Suppressor macrophage (primary cell): Measurements from ENCODE around the gene RPL5.

Experiments
- DNase-seq, 4 experiments: peaks; one replicate each; pipeline ENCODE4 v3.0.0-alpha.2; 2020 to 2022
- total RNA-seq, 17 experiments: gene quantifications; one replicate each; lab custom pipeline; 2026; ENCODE audit warnings: mixed read lengths in 6 of 17, inconsistent platforms in 3 of 17; lab: John Stamatoyannopoulos, UW

The RPL5 gene
- 184 to 404 (median 309) reads per million in 17 experiments for total RNA-seq

DNA sequence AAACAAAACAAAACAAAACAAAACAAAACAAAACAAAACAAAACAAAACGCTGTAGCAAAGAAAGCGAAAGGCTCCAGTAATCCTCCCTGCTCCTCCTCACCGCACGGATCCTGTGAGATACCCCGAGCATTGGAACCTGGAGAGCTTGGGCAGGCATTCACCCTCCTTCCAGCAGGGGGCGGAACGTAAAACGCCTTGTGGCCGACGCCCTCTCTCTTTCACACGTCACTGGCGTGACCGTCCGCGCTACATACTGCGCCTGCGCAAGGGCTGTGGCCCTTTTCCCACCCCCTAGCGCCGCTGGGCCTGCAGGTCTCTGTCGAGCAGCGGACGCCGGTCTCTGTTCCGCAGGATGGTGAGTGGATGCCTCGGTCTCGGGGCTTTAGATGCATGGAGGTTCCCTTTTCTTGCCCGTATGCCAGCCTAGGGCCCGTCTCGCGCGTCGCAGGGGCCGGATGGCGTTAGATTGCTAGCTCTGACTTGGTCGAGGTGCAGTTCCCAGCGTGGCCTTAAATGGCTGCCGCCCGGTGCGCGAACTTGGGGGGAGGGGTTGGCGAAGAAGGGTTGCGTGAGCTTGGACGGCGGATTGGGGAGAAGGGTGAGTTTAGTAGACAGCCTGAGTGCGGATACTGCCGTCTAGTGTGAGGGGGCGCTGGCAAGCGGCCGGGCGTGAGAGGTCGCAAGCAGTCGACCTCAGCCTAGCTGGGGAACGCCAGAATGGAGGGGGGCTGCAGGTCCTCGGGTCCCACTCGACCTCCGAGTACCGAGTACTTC, at the start of gene RPL5:
RPL5 (plus strand) TSS at position 279 of the 775 bp plus-strand sequence; CDS start at position 354, 75 bp downstream.
- DNase-seq: peak; percentile 99 to 100 (median 99)

DNA sequence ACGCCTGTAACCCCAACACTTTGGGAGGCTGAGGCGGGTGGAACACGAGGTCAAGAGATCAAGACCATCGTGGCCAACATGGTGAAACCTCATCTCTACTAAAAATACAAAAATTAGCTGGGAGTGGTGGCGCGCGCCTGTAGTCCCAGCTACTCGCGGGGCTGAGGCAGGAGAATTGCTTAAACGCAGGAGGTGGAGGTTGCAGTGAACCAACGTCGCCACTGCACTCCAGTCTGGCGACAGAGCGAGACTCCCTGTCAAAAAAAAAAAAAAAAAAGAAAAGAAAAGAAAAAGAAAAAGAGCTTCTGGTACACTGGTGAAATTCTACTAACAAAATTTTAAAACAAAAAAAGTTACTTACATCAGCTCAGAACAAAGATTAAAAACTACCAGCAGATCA, 48.3 kb upstream of the RPL5 start:
- peak in 2 of 4 experiments; percentile 19 to 24 for DNase-seq

DNA sequence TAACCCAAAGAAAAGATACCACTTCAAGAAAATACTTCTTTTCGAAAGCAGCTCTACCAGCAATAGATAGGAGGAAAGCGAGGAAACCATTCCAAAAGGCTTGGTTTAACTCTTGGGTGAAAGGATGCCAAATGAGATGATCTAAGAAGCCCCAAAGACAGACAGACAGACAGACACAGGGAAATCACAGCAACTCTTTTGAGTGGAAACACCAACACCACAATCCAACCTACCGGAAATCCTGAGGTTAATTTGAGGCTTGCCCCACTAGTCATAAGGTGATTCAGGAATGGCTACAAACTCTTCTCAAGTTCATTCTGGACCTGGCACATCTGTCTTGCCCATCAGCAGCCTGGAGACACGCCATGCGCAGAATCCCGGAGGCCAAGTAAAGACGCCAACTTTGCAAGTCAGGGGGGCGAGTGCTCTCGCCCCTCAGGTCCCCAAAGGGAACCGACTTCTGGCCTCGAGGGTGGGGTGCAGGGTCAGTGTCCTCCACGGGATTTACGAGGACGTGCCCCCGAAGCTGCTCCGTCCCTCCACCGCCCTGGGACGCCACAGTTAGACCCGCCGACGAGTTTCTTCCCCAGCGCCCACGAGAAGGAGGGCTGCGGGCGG, 47.7 kb upstream of the RPL5 start:
- peak in 1 of 4 experiments; percentile 21 for DNase-seq

DNA sequence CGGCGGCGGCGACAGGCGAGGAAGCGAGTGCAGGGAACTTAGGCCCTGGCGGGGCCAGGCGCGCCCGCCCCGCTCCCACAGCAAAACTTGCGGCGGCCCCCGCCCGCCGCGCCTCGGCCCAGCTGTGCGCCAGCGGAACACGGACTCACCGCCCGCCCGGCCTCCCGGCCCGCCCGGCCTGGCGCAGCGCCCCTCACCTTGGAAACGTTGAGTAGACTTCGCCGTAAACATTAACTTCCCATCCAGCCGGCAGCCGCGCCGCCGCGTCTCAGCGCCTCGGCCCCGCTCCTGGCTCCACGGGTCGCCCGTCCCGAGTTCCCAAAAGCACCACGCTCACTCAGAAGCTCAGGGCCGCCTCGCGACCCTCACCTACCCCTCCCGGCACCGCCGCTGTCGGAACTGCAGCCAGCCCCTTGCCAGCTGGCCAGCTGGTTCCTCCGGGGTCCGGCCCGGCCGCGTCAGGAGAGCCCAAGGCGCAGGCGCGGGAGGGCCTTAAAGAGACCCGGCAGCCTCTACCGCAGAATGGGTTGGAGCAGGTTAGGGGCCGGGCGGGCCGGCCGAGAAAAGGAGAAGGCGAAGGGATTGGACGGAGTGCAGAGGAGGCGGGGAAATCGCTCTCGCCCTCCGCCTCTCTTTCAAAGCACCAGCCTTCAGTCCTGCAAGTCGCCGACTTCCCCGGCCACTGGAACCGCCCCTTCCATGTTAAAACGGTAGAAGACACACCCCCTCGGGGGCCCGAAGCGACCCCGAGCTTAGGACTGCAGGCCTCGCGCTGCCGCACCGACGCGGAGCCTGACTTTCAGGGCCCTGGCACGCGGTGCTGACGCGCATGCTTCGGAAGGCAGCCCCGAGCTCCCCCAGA, 47.0 kb upstream of the RPL5 start, which contains the start of gene EVI5:
EVI5 (minus strand) TSS at position 470 of the 862 bp plus-strand sequence. CDS start 48,562 bp downstream, outside the sequence.
- peak; percentile 96 to 99 (median 98) for DNase-seq

DNA sequence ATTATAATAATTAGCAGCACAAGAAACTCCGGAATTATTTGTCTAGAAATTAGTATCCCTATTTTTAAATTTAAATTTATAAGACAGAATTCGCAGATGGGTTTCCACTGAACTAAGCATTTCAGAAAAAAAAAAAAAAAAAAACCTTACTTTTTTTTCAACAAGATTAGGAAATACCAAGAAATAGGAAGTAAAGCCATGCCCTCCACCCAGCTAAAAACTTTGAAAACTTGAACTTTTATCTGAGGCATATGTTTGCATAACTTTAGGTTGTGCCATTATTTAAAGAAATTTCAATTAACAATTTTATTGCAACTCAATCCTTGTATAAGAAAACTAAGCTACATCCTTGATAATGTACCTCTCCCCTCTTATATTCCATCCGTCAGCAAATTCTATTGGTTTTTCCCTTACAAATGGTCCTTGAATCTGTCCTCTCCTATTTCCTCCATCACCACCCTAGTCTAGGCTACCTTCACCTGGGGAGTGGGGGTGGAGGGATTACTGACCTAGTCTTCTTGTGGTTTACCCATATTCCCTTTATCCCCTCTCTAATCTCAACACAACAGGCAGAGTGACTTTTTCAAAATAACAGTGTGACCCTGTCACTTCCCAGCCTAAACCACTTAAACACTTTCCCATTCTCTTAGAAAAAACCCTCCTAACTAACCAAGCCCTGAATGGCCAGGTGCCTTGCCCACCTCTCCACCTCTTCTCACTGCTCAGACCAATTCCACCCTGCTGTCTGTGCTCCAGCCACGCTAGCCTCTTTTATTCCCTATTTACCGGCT, 45.5 kb upstream of the RPL5 start:
- peak in 3 of 4 experiments; percentile 14 to 69 (median 63) for DNase-seq

DNA sequence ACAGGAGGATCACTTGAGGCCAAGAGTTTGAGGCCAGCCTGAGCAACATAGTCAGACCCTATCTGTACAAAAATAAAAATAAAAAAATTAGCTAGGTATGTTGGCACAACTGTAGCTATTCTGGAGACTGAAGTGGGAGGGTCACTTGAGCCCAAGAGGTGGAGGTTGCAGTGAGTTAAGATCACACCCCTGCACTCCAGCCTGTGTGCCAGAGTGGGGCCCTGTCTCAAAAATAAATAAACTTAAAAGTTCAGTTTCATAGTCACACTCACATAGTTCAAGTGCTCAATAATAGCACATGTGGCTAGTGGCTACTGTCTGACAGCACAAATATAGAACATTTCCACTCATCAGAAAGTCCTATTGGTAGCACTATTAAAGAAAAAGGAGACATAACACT, 41.8 kb upstream of the RPL5 start:
- DNase-seq: no peak

DNA sequence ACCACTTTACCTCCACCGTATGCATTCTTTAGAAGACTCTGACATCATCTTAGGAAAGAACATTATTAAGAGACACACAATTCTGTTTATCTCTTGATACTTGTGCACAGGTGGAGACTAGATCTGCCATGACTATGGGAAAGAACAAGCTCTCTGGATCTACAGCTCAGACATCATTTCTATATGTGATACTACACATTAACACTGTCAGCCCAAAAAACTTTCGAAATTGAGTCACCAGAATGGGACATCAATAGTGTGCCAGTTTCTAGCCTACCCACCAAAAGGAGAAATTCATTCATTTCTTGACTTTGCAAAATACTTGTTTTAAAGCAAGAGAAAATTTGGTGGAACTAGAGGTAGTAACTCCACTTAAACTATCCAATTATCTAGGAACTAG, 41.0 kb upstream of the RPL5 start:
- no peak for DNase-seq

DNA sequence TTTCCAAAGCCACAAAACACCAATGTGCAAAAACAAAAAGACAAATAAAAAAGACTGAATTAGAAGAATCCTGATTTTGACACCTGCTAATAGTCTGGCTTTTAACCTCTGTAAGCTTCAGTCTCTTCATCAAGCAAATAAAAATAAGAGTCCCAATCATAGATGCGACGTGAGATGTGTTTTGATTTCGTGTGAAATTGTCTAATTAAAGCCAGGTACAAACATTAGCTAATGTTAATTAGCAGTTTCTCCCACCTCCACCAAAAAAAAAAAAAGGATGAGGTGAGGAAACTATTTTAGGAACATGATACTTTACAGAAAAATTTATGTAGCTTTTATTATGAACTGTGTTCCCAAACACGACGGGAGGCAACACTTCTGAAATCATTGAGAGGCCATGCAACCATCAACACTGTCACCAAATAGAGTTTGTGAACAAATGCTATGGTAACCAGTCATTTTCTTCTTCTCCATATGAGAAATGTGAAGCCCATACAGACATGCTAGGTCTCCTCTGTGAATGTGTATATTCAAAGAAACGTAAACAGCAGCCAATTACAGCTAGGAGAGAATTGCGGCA, 40.3 kb upstream of the RPL5 start:
- no peak for DNase-seq

DNA sequence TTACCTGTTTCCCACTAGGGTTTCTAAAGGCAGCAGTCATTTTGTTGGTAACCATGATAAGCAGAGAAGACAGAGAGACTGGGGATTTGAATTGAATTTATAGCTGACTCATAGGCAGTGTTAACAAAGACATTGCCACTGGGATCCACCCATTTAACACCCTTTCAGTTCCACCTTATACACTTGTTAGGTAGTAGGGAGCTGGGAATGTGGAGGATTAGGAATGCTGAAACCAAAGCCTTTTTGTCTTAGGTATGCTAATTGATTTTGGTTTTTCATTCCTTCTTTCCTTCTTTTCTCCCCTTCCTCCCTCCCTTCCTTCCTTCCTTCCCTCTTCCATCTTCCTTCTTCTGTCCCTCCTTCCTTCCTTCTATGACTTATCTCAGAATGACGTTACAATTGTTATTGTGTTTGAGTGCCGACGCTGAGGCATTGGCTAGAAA, 39.5 kb upstream of the RPL5 start:
- no peak for DNase-seq

DNA sequence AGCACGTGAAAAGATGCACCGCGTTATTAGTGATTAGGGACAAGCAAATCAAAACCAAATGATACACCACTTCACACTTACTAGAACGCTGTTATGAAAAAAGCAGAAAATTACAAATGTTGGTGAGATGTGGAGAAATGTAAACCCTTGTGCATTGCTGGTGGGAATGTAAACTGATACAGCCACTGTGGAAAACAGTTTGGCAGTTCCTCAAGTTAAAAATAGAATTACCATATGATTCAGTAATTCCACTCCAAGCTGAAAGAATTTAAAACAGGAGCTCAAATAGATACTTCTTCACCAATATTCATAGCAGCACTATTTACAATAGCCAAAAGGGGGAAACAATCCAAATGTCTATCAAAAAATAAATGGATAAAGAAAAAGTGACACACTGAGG, 36.7 kb upstream of the RPL5 start:
- DNase-seq: peak in 2 of 4 experiments; percentile 43 to 53

DNA sequence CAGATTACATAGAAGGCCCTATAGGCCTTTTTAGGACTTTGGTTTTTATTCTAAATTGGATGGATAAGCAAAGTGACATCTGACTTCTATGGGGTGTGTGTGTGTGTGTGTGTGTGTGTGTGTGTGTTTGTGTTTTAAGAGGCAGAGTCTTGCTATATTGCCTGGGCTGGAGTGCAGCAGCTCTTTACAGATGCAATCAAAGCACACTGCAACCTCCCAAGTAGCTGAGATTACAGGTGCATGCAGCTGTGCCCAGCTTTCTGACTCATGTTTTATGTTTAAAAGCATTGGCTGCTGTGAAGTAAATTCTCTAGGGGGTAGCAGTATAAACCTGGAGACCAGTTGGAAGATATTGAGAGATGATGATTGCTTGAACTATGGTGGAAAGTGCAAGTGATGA, 34.5 kb upstream of the RPL5 start:
- no peak for DNase-seq

DNA sequence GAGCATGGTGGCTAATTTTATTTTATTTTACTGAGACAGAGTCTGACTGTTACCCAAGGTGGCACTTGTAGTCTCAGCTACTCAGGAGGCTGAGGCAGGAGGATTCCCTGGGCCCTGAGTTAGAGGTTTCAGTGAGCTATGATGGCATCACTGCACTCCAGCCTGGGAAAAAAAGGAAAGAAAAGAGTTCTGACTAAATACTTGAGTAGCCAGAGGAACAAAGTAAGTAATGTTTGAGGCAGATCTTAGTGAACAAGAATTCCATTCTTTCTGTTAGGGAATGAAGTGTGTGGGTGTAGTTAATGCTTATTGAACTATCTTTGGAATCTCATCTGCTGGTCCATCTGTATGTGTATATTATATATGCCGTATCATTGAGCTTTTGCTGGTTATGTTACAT, 33.9 kb upstream of the RPL5 start:
- DNase-seq: no peak

DNA sequence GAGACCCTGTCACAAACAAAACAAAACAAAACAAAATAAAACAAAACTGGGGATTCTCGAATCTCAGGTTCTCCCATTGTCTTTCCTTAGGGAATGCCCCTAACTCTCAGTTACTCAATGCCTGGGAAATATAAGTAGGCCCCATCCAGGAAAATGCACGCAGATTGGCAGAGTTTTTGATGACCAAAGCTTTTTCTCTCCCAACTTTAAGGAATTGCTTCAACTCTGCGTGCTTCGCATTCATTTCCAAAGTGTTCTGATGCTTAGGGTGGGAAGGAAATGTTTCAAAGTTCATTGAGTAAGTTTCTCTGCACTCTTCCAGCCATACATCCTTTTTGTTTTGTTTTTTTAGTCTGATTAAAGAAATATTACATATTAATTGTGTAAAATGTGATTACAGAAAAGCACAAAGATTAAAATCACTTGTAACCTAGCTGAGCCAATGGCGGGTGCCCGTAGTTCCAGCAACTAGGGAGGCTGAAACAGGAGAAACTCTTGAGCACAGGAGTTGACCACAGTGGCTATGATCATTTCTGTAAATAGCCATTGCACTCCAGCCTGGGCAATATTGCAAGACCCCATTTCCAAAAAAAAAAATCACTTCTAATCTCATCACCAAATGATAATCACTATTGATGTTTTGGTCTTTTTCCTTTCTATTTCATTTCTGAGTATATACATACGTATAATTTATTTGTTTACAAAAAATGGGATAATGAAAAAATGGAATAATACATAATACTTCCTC, 28.5 kb upstream of the RPL5 start:
- DNase-seq: no peak

DNA sequence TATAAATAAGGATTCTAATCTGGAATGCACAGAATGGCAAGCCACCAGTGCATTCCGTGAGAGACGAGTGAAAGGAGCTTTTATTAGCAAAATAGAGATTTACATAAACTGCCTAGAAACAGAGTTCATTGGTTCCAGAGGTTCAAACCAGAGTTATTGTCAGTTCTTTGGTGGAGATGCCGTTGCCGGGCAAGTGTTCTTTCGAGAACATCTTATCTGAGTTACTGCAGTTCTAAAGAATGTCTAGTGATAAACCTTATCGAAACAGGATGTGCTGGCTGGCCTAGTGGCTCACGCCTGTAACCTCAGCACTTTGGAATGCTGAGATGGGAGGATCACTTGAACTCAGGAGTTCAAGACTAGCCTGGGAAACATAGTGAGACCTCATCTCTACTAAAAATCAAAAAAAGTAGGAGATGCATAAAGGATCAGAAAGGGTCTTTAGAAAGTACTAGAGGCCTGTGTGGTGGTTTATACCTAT, 27.1 kb upstream of the RPL5 start:
- peak; percentile 24 to 59 (median 45) for DNase-seq

DNA sequence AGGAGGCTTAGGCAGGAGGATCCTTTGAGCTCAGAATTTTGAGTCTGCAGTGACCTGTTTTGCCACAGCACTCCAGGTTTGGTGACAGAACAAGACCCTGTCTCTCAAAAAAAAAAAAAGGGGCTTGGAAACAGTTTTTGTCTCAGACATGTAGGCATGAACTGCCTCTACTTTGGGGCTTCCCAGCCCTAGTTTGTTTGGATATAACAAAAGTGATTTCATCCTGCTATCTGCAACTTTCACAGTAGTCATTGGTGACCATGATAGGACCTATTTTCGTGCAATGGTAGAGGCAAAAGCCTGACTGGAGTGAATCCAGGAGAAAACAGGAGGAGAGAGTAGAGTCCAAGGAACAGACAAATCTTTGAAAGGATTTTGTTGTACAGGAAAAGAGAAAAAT, 26.6 kb upstream of the RPL5 start:
- no peak for DNase-seq

DNA sequence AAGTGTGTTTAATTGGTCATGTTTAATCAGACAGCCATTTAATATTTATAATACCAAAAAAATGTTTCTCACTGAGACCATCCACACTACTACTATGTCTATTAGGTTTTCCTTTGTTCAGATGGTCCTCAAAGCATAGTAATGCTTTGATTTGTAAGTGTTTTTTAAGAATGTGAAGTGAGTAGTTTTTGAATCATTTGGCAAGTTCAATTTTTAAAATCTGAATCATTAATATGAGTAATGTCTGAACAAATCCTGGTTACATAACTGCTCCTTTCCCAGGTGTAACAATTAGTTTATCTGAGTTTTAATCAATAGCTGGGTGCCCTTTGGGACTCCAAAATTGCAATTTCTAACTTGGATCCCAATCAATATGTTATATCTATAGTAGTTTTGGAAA, 23.5 kb upstream of the RPL5 start:
- no peak for DNase-seq

DNA sequence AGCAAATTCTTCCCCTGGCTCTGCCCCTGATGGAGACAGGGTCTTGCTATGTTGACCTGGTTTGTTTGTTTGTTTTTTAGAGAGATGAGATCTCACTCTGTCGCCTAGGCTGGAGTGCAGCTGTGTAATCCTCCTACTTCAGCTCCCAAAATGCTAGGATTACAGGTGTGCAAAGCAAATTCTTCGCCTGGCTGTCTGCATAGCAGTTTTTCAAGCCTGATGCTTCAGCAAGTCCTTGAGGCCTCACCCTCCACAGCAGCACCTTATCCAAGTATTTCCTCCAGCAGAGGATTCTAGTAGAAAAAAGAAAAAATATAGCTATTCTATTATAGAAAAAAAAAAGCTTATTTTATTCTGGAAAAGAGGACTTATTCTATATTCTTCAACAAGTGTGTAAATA, 15.1 kb upstream of the RPL5 start:
- DNase-seq: no peak

DNA sequence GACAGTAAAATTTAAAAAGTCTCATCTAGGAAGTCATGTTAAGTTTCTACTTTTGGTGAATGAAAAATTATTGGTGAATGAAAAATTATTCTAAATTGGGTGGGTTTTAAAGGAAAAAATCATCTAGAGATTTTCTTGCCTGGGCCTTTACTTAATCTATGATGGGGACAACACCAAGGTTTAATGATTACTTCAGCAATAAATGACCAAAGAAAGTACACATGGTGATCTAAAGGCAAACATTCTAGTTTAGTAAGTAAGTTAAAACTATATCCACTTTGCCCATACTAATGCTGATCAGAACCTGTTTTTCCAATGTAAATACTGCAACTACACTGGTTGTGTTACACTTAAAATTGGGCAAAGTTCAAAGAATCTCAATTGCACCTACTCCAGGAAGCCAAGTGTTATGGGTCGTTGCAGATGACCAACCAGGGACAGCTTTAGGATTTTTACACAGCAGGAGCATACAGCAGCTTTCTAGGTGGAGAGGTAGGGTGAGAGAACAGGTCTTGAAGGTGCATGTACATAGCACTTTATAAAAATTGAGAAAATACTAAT, 14.6 kb upstream of the RPL5 start:
- DNase-seq: no peak

DNA sequence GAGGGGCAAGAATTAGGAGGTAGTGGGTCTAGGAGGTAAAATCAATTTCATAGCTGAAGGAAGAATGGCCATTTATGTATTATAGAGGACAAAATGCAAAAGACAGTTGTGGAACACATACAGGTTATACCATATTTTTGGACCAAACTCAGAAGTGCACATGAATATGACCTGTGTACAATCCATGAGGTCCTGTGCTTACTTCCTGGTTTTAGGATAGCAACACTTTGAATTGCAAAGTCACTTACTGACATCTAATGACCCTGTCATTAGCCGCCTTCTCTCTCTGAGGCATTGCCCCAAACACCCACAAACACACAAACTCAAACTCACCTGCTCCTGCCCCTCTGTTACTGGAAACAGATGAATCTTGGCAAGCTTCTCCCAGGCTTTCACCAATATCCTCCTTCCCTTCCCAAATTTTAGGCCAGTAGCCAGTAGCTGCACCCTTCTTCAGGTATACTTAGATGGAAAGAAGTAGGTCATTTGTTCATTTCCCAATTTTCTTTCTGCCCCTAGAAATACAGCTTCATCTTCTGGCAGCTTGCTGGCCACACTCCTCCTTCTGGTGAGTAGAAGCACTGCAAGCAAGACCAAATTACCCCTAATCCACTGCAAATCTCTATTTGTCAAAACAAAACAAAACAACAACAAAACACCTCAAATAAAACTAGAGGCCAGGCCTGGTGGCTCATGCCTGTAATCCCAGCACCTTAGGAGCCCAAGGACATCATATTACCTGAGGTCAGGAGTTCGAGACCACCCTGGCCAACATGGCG, 13.7 kb upstream of the RPL5 start:
- DNase-seq: peak; percentile 37 to 73 (median 64)

DNA sequence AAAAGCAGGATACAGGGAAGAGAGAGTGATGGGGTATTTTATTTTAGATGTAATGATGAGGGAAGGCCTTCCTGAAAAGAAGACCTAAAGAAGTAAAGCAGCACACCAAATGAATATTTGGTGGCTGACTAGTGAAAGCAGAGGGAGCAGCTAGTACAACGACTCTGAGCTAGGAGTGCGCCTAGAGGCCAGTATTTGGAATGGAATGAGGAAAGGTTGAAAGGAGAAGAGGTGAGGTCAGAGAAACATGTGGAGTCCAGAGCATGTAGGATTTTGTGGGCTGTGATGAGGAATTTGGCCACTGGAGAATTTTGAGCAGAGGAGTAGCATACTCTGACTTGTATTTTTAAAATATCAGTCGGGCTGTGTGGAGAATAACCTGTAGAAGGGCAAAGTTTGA, 11.8 kb upstream of the RPL5 start:
- DNase-seq: no peak
